Activated CD4-positive, alpha-beta T cell treated with anti-CD3 and anti-CD28 coated beads, Interleukin-10, Interleukin-2, amounts not matched to agents 100 ng/mL and 50 ng/mL, durations not matched to agents 16 hours and 8 hours (primary cell): ENCODE measurements around the gene SPAG8.
A peak's percentile ranks its signal among the peaks of the same experiment; 100 is the strongest.

Experiments used
- DNase-seq: peaks from one replicate; pipeline ENCODE4 v3.0.0-alpha.2; 2020

Gene SPAG8

GRCh38 chr9:35839926-35840325, 27.9 kb upstream of the SPAG8 start:
- DNase-seq, result no peak

GRCh38 chr9:35836595-35836994, 24.5 kb upstream of the SPAG8 start:
- DNase-seq, result no peak

- no peak for DNase-seq
Measured at GRCh38 chr9:35835766-35836165, 23.7 kb upstream of the SPAG8 start.

- no peak for DNase-seq
Measured at GRCh38 chr9:35835216-35835632, 23.2 kb upstream of the SPAG8 start.

GRCh38 chr9:35834260-35835215, 22.5 kb upstream of the SPAG8 start:
- no peak for DNase-seq

- no peak for DNase-seq
Measured at GRCh38 chr9:35832814-35833213, 20.8 kb upstream of the SPAG8 start.

- DNase-seq, result no peak
Measured at GRCh38 chr9:35831040-35831439, 19.0 kb upstream of the SPAG8 start.

- no peak for DNase-seq
Measured at GRCh38 chr9:35829764-35830096, 17.7 kb upstream of the SPAG8 start.

- DNase-seq, result peak; percentile 92
Measured at GRCh38 chr9:35829084-35829763, 17.2 kb upstream of the SPAG8 start, which contains the start of gene TMEM8B. TSS of gene TMEM8B (plus strand) at chr9:35829228. CDS start at chr9:35829448, 220 bp downstream.

- DNase-seq, result peak; percentile 27
Measured at GRCh38 chr9:35828716-35829083, 16.6 kb upstream of the SPAG8 start, which contains the start of gene FAM221B. TSS of gene FAM221B (minus strand) at chr9:35828732. CDS start at chr9:35826161, 2,571 bp downstream.

GRCh38 chr9:35827486-35827885, 15.4 kb upstream of the SPAG8 start:
- DNase-seq, result no peak

- peak; percentile 64 for DNase-seq
Measured at GRCh38 chr9:35826071-35826701, 14.1 kb upstream of the SPAG8 start.

- no peak for DNase-seq
Measured at GRCh38 chr9:35822926-35823325, 10.9 kb upstream of the SPAG8 start.

- no peak for DNase-seq
Measured at GRCh38 chr9:35820076-35820475, 8.0 kb upstream of the SPAG8 start.

- DNase-seq, result no peak
Measured at GRCh38 chr9:35818341-35818740, 6.3 kb upstream of the SPAG8 start.

GRCh38 chr9:35816708-35817107, 4.6 kb upstream of the SPAG8 start:
- no peak for DNase-seq

- peak; percentile 98 for DNase-seq
Measured at GRCh38 chr9:35814841-35815543, 2.9 kb upstream of the SPAG8 start, which contains the start of gene HINT2. TSS of gene HINT2 (minus strand) at chr9:35815042. CDS start at chr9:35814979, 63 bp downstream.

- DNase-seq, result peak; percentile 64
Measured at GRCh38 chr9:35814106-35814840, 2.2 kb upstream of the SPAG8 start.

- no peak for DNase-seq
Measured at GRCh38 chr9:35813434-35814105, 1.5 kb upstream of the SPAG8 start.

- no peak for DNase-seq
Measured at GRCh38 chr9:35811381-35812024, 559 bp downstream of the SPAG8 start.

- no peak for DNase-seq
Measured at GRCh38 chr9:35810122-35810521, 1.9 kb downstream of the SPAG8 start.
